ENCODE results near the gene MAP4K2.

The MAP4K2 gene

DNA sequence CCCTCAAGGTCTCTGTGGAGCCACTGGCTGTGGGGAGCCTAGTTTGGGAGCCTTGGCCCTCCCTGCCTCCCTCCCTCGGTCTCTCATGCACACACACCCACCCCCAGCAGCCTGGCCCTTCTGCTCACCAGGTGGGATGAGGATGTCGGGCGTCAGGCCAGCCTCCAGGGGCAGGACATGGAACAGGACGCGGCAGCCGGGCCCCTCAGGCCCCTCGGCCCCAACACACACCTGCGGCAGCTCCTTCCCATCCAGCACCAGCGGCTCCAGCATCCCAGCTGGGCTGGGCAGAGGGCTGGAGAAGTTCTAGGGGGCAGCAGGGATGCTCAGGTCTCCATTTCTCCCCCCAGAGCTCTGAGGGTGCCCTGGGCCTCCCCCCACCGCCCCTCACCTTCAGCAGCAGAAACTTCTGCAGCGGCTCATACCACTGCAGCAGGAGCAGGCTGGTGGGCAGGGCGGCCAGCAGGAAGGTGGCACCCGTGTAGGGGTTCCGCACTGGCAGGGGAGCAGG is 11.2 kb downstream of the MAP4K2 start:
- no peak for DNase-seq (ENCODE audit: low read depth)

DNA sequence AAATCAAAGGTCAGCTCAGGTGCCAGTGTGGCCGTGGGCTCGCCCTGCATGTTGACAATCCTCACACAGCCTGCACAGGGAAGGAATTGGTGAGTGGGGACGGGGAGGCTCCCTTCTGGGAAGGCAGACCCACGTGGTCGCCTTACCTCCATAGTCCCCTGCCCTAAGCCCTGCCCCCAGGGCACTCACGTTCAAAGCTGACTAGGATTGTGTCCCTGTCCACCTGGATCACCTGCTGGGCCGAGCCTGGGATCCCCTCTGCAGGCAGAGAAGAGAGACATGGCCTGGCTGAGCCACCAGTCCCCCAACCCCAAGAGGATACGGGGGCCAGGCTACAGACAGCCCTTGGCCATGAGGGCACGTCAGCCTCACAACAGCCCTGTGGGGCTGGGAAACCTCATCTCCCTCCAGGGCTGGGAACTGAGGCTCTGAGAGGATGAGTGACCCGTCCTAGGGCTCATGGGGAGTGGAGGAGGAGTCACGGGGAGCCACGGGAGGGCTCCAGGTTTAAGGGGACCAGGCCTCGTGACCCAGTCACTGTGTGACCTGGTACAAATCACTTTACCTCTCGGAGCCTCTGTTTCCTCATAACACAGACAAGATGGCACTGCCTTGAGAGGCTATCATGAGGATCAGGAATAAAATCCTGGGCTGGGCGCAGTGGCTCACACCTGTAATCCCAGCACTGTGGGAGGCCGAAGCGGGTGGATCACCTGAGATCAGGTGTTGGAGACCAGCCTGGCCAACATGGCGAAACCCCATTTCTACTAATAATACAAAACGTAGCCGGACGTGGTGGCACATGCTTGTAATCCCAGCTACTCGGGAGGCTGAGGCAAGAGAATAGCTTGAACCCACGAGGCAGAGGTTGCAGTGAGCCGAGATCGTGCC is 12.6 kb downstream of the MAP4K2 start:
- no peak for DNase-seq (ENCODE audit: low read depth)

DNA sequence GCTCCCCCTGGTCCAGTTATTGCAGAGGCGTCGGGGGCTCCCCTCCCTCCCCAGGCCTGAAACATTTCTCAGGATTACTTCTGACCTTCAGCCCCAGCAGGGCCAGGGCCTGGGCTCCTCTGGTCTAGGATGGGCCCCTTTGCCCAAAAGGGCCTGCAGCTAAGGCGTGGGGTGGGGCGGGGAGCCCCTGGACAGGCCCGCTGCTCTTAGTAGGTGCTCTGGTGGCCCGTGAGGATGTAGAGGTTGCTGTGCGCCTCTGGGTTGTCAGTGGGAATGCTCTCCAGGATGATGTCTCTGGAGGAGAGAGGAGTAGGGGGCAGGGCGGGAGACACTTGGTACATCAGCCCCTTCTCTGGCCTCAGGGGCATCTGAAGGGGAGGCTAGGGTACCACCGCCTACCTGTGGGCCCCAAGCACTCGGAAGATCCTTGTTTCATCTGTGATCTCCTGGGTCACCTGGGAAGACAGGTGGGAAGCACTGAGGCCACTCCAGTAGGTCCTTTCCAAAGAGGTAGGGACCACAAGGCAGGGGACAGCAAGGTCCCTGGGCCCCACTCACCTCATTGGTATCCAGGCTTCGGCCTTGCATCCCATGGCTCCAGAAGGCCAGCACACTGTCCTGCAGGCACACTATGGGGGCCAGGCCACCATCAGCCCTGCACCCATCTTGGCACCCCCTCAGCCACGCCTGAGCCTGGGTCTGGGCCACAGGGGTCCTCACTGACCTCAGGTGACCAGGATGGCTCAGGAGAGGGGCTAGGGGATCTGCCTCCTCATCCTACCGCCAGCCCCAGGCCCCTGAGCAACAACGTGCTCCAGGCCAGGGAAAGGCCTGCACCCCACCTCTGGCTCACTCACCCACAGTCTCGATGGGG is 13.4 kb downstream of the MAP4K2 start:
- DNase-seq (ENCODE audit: low read depth), result no peak

DNA sequence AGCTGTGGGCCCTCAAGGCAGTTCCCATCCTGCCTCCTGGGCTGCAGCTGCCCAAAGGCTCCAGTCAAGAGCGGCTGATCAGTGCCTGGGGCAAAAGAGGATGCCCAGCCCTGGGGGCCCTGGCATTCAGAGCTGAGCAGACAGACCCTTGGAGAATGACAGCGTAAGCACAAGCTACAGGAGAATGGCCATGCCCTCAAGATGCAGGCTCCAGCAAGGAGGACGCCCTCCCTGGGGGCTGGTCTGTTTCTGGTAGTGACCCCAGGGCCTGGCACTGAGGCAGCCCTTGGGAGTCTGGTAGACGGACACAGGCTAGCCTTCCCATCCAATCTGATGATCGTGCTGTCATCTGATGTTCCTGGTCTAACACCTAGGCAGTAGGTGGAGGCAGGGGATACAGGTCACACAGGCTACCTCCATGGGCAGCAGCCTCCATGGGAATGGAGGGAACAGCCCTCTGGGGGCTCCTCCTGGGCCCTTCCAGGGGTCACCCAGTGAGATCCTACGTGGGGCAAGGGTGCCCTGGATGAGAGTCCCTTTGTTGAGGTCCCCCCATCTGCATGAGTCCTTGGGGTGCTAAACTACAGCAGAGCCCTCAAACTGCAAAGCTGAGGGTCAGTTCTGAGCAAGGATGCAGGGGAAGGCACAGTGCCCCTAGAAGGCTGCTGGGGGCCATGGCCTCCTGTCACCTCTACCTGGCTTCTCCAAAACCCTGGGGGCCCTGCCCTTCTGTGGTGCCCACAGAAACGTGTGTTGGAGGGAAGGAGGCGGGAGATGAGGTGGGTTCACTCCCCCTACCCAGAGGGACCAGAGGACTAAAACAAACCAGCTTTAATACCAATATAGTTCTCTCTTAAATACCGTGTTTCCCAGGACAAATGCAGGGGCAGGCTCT is 14.4 kb downstream of the MAP4K2 start:
- DNase-seq (ENCODE audit: low read depth), result no peak

DNA sequence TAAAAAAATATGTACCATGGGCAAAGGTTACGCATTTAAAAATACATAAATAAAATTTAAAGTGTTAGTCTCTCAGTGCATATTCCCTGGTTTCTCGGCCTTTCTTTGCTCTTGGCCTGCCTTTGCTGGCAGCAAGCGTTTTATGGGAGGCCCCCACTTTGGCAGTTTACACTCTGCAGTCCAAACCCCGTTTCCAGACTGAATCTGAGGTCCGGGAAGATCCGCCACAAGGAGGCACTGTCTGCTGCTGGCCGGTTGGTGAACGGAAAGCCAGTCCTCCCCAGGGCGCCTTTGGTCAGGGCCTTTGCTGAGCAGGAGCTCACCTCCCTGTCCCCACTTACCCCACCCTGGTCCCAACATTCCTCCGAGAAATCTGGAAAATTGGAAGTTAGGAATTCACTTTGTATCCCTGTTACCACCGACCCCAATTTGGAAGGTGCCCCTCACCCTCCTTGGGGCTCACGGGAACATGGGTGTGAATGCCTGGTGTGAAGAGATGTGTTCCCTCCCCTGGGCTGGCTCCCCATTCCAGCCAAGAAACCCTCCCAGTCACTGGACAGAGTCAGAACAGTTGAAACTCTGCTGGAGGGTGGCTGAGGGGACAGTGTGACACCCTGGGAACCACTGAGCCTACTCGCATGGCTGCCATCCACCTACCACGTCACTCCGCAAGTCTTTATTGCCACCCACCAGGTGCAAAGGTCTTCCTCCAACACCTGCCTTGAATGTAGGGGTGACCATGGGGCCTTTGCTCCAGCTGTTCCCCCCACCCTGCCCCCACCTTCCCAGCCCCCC is 15.3 kb downstream of the MAP4K2 start:
- DNase-seq (ENCODE audit: low read depth), result no peak

DNA sequence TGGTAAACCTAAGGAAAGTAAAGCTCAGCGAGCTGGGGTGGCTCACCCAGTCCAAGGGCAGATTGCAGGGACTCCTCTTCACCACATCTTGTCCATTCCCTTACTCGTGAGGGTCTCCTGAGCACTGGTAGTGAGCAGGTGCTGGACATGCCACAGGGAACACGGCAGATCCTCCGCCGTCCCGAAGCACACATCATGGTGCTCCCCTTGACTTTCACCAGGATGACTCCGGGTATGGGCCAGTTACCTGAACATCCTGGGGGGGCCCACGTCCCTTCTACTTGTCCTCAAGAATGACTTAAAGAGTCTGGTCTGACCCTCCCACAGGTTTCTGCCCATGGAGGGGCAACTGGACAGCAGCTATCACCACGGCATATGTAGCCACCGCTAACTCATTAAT is 16.7 kb downstream of the MAP4K2 start:
- no peak for DNase-seq (ENCODE audit: low read depth)

DNA sequence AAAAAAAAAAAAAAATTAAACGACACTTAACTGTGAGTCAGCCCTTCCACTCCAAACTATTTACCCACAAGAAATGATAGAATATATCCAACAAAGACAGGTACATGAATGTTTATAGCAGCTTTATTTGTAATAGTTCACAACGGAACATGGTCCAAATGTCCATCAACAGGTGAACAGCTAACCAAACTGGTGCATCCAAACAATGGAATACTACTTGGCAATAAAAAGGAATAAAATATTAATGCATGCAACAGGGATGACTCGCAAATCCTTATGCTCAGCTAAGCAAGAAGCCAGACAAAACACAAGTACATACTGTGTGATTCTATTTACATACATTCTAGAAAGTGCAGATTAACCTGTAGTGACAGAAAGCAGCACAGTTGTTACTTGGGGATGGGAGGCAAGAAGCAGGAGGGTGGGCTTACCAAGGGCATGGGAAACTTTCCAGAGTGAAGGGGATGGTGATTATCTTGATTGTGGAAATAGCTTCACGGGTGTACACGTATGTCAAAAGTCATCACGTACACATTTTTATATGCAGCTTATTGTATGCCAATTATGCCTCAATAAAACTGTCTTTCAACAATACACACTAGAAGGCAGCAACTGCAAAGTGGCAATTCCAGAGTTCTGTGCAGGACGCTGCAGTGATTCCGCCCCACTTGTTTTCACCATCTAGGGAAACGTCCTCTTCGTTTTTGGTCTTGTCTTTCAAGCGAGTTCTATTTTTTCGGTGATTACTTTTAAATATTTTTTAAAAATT is 18.0 kb downstream of the MAP4K2 start:
- DNase-seq (ENCODE audit: low read depth), result no peak

DNA sequence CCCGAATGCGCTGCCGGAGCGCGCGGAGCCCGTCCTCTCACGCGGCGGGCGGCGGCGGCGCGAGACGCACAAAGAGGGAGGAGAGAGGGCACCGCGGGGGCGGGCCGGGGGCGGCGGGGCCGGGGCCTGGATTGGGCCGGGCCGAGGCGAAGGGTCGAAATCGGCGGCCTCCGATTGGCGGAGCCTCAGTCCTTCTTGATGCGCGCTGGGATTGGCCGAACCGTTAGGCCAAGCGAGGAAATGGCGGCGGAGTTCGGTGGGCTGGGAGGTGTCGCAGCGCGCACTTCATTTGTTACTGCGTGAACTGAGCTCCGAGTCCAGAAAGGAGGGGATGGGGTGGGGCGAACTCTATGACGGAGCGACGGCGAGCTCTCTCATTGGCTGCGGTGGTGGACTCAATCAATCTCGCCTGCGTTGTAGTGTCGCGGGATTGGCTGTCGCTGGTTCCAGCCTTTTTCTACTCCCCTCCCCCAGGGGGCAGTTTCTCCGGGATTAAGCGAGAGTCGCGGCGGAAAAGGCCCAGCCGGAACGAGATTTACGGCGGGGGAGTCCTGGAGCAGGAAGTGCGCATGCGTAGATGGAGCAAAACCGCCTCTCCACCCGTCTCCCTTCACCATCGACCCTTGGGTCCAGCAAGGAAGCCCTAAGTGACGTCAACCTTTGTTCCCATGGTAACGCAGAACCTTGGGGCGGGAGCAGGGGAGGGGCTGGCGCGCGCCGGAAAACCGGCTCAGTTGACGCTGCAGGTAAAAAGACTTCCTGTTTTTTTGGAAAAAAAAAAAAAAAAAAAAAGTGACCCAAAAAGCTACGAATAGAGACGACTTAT is 24.3 kb downstream of the MAP4K2 start, which contains the start of gene SF1:
Gene SF1, minus strand, starts transcription at position 70 of the 826 bp plus-strand sequence. CDS start 150 bp downstream, outside the sequence.
- DNase-seq (ENCODE audit: low read depth), result peak; percentile 98

DNA sequence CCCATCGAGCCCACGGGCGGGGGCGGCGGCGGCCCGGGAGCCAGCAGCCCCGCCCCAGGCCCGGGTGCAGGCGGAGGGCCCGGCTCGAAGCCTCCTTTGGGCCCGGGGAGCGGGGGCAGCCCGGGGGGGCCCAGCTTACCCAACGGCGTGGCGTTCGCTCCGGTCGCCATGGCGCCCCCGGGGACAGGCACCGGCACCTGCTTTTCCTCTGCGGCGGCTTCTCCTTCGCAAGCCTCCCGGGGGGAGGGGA is 24.9 kb downstream of the MAP4K2 start:
- DNase-seq (ENCODE audit: low read depth), result no peak

DNA sequence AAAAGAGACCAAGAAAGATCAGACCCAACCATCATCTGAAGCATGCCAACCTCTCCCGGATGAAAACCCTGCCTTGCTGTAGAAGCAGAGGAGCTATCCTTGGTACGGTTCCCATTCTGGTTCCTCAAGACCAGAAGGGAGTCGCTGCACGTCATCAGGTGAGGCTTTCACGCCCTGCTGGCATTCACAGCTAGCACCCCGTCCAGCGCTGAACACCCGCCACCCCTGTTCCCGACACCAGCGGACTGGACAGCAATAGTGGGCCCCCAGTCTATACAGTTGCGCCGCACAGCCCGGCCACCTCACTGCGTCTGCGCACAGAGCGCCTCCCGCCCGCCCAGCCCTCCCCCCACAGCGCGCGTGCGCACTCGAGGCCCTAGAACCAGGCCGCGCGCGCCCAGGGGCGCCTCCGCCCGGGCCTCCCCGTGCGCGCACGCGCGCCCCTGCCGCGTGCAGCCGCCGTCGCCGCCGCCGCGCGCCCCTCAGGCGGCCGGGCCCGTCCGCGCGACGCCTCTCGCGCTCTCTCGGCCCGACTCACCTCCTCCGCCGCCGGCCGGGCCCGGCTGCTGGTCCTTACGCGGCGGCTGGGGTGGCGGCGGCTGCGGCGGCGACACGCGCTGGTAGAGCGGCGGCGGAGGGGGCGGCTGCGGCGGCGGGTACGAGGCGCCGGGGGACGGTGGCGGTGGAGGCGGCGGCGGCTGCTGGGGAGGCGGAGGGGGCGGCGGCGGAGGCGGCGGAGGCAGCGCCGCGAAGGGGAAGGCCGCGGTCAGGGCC is 25.4 kb downstream of the MAP4K2 start:
- peak; percentile 54 for DNase-seq (ENCODE audit: low read depth)

DNA sequence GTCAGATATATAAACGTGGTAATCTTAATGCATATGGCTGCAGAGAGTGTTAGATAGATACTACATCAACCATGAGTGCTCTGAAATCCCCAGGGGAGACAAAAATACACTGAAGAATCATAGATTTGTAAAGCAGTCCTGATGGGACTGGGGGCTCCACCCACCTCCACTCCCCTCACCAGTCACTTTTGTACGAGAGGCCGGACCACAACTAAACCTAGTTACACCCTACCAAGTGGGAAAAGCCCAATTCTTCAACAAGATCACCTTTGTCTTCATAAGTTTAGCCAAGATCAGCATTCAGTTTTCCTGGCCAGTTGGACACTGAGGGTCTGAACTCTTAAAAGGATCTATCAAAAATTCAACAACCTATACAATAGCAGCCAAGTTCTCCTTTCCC is 26.1 kb downstream of the MAP4K2 start:
- DNase-seq (ENCODE audit: low read depth), result no peak

DNA sequence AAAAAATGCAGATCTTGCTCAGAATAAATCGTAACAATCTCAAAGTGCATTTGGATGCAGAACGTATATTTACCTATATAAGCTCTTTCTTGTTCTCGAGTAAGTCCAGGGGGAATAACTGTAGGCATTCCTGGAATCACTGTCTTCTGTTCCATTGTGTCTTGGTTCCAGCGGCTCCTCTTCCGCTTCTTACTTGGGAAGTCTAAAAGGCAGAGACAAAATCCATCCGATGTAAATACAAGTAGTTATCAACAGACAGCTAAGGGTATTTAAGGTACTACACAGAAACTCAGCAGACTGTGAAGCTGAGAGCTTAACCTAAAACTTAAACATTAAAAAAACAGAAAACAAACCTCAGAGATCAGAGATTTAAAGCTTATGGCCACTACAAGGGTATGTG is 26.6 kb downstream of the MAP4K2 start:
- no peak for DNase-seq (ENCODE audit: low read depth)

DNA sequence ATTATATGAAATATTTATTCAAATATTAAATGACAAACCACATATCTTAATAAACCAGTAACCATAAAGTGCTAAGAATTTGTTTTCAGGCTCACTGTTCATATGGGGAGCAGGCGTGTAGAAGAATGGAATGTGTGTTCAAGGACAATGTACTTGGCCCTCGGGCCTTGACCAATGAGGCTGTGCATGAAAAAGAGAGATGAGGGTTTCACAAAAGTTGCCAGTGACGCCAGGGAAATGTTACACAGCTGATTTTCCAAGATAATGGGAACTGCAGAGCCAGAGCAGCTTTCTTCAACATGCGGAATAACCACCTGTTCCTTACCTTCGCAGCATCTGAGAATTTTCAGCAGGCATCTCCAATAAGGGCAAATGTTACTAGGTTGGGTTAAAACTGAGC is 28.9 kb downstream of the MAP4K2 start:
- DNase-seq (ENCODE audit: low read depth), result no peak

DNA sequence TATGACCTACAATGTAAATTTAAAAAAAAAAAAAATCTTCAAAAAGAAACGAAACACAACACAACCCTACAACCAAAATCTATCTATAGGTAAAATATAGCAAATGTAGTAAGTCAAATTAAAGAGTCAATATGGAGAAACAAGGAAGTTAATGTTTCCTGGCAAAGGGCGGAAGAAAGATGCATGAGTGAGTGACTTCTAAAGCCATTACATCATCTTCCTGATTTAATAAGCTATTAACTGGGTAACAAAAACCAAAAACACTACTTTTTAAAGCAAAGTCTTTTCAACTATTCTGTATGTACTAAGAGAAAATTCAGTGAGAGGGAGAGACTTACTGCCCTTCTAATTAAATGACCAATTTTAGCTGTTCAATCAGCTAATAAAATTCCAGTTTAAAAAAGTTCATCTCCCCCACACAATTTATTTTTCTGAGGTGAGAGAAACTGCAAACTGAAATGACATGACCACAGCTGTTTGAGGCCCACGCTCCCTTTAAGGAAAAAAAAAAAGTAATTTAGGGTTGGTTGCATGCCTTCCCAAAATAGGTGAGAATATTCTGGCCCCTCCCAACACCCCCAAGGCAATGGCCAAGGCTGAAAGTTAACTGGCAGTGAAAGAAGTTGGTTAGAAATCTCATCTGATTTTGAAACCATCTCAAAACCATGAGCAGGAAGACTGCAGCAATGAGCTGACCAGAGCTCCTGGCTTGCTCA is 30.6 kb downstream of the MAP4K2 start:
- DNase-seq (ENCODE audit: low read depth), result no peak

DNA sequence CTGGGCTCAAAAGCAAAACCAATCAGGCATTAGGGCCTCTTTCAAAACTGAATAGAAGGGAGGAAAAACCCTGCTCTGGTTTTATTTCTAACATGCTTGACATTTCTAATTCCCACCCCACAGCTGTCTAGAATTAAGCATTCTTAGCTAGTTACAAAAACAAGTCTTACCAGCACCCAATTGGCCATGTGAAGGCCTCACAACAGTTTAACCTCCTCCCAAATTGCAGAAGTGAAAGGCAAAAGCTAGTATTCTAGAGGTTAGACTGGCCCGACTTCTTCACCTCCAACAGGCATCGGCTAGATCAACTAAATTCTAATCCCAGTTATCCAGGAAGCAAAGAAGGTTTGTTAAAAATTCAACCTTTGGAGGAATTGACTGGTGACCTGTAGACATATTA is 31.2 kb downstream of the MAP4K2 start:
- DNase-seq (ENCODE audit: low read depth), result no peak

DNA sequence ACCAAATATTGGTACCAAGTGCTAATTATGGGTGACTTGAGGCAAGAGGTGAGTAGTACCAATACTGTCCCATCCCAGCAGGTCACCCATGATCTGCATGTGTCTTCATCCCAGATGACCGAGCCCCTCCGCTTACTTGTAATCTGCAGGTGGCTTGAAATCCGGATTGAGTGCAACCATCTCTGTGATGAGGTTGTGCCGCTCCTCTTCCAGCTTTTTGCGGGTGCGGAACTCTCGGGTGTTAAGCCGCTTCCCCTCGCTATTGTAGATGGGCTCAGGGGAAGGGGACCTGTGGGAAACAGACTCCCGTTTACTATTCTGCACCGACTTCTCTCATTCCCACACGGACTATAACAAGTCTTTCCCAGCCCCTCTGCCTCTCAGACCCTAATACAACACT is 32.9 kb downstream of the MAP4K2 start:
- no peak for DNase-seq (ENCODE audit: low read depth)

DNA sequence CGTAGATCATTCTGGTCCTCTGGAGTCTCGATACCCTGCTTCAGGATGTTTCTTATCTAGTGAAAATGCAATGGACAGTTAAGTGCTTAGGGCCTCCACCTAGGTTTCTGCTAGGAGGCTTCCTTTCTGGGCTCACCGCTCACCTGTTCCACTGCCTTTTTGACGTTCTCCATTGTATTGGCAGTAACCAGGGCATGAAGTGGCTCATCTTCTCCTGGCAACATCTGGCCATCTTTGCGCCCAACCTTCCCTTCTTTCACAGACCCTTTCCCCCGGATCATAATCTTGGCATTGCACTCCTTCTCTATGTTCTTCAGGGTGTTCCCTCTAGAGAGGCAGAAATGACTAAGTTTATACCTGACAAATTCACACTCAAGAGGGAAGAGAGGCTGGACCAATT is 33.7 kb downstream of the MAP4K2 start:
- DNase-seq (ENCODE audit: low read depth), result no peak

DNA sequence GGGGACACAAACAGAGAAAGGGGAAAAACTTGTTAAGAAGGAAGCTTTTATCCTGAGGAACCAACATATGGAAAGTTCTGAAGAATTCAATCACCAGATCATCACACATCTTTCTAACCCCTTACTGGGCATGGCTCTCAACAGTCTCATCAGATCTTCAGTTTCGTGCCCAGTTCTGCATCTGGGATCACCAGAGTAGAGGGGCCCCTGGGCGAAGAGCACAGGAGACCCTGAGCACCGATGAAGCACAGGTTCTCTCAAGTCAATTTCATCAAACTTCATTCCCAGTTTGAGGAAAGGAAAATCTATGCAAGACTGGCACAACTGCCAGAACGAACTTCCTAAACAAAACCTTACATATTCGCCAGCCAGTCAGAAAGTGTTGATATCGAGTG is 34.7 kb downstream of the MAP4K2 start:
- no peak for DNase-seq (ENCODE audit: low read depth)

Measured in stimulated activated CD8-positive, alpha-beta memory T cell treated with anti-CD3 and anti-CD28 coated beads, Interleukin-15, amount 100 ng/mL, for 1 hour (primary cell).